GM18498 (cell line): ENCODE measurements around the gene KRT84.
"Not testable (repeated sequence)": the region's sequence is repeated elsewhere in the genome, so short reads cannot be mapped to it uniquely, and the experiment has no call there.

Source experiments
- ATAC-seq: cut with Tn5 transposase; IDR thresholded peaks from one replicate; pipeline ENCODE4 v1.9.1; 2021; ENCODE audit warnings: mild to moderate bottlenecking, moderate library complexity; ENCODE audit not compliant: unreplicated experiment

The KRT84 gene

GRCh38 chr12:52411815-52412214 is 26.4 kb upstream of the KRT84 start:
- ATAC-seq, result no peak

GRCh38 chr12:52410589-52411248 is 25.3 kb upstream of the KRT84 start:
- ATAC-seq, result not testable (repeated sequence)

DNA sequence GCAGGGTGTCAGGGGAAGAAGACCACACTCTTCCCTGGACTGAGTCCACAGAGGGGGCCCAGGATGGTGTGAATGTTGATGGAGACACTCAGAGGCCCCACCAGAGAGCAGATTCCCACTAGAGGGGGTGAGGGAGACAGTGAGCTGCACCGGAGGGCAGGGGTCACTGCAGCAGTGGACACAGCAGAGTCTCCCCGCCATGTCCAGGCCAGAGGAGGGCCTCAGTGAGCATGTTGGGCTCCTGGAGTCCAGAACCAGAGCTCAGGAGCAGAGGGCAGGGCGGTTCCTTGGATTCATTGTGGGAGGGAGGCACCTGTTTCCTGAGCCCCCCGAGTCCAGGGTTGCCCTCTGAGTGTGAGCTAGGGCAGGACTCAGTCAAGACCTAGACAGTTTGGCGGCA is 22.5 kb upstream of the KRT84 start:
- ATAC-seq, result no peak

GRCh38 chr12:52405922-52406385 is 20.5 kb upstream of the KRT84 start, which contains the start of gene KRT82:
TSS of gene KRT82 (minus strand) at chr12:52406335. CDS start at chr12:52406277, 58 bp downstream.
- no peak for ATAC-seq

DNA sequence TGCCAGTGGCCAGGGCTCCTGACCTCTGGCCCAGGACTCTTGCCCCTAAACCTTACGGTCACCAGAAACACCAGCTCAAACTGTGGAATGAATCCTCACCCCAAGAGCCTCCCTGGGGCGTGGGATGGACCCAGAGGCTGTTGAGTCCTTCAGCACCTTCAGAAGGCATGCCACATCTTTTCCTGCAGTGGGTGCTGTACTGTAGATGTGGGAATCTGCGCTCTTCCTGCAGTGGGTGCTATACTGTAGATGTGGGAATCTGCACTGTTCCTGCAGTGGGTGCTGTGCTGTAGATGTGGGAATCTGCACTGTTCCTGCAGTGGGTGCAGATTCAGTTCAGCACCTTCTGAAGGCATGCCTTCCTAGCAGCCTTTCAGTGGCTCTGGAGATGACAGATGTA is 19.5 kb upstream of the KRT84 start:
- ATAC-seq, result no peak

DNA sequence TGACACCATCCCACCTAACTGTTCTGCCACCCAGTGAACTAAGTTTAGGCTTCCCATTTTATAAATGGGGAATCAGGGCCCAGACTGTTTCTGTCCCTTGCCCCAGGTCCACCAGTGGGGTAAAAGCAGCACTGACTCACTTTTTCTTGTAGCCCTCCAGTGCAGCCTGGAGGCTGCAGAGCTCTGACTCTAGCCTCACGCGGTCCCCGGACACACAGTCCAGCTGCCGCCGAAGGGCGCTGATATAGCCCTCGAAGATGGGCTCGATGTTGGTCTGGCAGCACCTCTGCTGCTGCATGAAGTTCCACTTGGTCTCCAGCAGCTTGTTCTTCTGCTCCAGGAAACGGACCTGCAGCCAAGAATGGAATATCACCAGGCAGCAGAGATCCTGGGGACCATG is 18.1 kb upstream of the KRT84 start:
- no peak for ATAC-seq

GRCh38 chr12:52402873-52403540 is 17.6 kb upstream of the KRT84 start:
- no peak for ATAC-seq

DNA sequence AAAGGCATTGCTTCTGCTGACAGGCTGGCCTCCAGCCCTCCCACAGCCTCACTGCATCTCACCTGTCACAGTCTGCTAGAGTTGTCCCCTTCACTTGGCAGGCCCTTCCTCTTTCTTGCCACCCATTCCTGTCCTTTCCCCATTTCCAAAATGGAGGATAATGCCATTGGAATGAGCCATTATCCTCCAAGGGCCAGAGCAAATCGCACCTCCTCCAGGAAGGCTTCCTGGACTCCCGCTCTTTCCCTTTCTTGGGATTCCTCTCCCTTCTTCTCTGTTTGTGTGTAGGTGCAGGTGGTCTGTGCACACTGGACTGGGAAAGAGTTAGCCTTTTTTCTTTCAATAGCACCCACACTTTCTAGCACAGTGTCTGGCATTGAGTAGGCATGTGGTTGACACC is 16.9 kb upstream of the KRT84 start:
- ATAC-seq, result no peak

DNA sequence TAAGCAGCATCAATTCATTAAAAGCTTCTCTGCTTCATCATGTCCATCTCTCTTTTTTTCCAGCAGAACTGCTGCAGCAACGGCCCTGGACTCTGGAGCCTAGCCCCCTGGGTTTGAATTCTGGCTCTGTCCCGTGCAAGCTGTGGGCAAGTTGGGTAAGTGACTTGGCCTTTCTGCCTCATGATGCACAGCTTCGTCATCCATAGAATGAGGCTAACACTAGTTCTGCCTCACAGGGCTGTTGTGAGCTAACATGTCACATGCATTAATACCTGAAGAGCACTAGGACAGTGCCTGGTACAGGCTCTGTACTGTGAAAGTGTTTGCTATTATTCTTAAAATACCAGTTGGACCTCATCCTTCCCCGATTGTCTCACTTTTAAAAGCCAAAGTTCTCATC is 16.5 kb upstream of the KRT84 start:
- ATAC-seq, result no peak

DNA sequence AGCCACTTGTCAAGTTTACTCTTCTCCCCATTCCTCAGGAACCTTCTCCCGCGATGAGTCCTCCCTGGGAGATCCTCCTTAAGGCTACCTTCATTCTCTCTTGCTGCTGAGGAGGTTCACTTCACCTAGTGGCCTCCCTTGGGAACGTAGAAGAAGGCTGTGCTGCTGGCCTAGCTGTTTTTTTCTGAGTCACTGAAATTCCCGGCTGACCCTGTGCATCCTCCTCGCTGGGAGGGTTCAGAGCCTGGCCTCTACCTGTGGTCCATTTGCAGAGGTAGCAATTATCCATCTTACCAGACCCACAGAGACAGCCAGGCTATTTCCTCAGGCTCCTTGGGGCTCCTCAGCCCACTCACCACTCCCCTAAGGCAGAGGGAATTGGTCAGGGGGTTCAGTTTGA is 16.1 kb upstream of the KRT84 start:
- ATAC-seq, result no peak

DNA sequence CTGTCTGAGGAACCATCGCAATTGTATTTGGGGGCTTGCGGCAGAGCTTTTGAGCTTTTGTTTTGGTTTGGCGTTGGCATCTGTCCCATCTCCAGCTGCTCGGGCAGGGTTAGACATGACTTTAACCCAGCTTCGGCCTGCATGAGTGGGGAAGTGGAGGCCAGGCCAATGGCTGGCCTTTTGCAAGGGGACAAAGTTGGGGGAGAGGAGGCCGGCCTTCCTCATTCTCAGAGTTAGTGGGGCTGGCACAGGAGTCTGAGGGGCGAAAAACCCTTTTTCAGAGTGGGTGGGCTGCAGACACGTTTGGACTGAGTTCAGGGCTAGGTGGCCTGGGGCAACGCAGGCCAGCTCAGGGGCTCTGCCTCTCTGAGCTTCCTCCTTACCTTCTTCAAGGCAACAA is 15.5 kb upstream of the KRT84 start:
- ATAC-seq, result no peak

GRCh38 chr12:52399756-52400155 is 14.3 kb upstream of the KRT84 start:
- no peak for ATAC-seq

DNA sequence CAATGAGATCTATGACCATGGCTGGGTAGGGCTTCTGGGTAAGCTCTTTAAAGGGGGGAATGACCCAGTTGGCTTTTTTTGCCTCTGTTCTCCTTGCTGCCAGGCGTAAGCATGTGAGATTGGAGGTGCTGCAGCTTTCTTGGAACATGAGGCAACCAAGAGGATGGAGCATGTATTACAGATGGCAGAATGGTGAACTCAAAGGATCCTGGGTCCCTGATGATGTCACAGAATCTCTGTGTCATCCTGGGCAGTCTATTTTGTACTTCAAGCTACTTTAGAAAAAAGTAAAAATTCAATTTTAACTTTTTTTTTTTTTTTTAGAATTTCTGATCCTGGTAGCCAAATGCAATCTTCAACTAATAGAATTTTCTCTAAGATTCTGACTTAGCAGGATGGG is 12.7 kb upstream of the KRT84 start:
- no peak for ATAC-seq

DNA sequence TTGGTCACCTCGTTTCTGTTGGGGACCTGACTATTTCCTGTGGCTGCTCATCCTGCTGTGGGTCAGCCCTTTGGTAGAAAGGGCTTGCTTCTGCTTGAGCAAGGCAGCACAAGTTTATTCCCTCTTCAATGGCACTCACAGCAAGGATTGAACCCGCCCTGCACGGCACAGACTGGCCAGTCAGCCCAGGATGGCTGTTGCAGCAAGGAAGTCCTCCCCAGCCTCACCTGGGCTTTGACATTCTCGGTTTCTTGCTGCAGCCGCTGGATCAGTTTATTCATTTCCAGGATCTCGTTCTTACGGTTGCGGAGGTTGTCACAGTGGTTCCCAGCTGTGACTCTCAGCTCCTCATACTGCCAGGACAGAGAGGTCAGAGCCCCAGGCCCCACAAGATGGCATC is 11.2 kb upstream of the KRT84 start:
- no peak for ATAC-seq

- no peak for ATAC-seq
Observed at GRCh38 chr12:52395761-52396434, 10.4 kb upstream of the KRT84 start.

DNA sequence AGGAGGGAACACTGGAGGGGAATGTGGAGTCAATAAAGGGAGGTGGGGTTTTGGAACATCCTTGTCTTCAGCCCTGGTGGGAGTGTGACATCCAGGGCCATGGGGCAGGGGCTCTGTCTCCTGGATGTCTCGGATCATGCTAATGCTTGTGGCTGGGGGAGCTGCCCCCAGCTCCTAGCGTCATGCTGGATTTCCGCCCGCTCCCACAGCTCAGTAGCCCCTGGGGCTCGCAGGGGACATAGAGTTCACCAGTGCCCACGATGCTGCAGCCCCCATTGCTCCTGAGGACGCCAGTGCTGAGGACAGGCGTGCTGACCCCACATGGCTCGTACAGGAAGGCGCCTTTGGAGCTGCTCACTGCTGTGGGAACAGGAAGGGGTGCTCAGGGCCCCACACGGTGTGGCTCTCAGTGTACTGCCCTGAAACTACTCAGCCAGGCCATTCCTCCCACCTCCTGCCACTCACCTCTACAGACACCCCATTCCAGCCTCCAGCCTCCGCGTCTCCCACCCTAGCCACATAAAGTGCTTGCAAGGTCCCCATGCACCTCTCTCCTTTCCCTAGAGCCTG is 9.5 kb upstream of the KRT84 start:
- ATAC-seq, result no peak

- no peak for ATAC-seq
Observed at GRCh38 chr12:52392465-52393007, 7.1 kb upstream of the KRT84 start.

GRCh38 chr12:52391618-52392002 is 6.2 kb upstream of the KRT84 start:
- no peak for ATAC-seq

DNA sequence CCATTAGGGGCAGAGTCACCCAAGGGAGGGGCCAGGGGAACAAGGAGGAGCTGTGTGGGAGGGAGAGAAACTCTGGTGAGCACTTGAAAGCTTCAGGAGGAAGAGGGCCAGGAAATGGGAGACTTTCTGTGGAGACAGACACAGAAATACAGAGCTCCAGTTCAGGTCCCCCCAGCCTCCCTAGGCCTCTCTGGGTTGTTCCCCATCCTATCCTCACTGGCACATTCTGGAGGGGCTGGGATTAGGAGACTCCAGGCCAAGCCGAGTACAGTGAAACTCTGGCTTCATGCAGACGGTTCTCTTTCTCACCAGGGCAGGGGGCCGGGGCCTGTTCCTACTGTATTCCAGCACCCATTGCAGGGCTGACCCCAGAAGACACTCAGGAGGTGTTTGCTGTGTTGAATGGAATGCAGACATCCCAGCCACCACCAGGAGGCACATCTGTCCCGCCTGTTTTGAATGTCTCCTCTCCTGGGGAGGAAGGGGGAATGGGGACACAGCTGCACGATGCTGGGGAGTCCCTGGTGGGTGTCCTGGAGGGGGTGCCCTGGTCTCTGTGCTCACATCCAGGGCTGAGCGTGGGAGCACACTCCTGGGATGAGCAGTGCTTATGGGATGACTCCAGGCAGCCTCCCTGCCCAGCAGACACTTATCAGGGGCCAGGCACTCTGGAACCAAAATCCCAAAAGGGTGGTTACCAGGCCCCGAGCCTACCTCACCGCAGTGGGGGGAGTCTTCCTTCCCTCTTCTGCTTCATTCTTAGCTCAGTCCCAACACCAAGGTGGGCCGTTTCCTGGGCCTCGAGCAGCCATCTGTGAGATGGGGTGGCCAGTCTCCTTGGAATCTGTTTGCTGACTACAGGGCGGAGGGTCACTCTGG is 5.5 kb upstream of the KRT84 start:
- no peak for ATAC-seq
